ENCODE measurements around the gene LTC4S.

Gene LTC4S

DNA sequence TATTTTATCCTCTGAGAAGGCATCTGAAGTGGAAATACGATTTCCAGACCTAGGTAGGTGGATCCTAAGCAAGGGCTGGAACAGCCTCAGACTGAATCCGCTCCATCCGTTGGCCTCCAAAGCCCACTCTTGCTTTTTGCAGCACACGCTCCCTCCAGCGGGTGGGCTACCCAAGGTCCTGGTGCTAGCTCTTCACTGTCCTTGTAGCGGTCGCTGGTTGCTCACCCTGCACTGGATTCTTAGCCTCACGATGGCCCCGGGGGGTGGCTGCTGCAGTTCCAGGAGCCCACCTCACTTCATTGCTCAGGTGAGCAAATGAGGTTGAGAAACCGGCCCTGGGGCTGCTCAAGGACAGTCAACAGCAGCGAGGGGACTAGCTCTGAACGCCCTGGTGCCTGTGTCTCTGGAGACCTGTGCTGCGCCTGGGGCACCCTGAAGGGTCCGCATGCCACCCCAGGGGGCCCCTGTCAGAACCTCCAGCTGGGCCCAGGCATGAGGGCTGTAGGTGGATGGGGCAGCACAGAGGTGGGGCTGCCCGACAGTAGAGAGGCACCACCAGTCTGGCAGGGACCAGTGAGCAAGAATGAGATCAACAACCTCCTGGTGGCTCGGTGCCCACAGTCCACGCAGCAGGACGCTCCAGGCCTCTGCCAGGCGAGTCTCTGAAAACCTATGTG is 8.6 kb downstream of the LTC4S start:
- Histone ChIP-seq H3K36me3 (ENCODE audit: control insufficient read depth in 2 of 2, insufficient read depth in 2 of 2, low read length in 2 of 2) (peaks cover 7 to 21% of the 10 kb centered on the region in 2 donors), H3K9me3 (ENCODE audit: control insufficient read depth in 2 of 2, low read length in 2 of 2) (no peaks in the 10 kb centered on the region), H3K4me3 (ENCODE audit: low read length in 2 of 2) (no peak overlapping the region), H3K9ac (ENCODE audit: low read length in 2 of 2) (peak overlapping the region in 1 of 2 donors; percentile 29), H3K27ac (ENCODE audit: low read length) (peak overlapping the region; percentile 11), H3K4me1 (ENCODE audit: control insufficient read depth, insufficient read depth, low read length) (peaks cover 41% of the 10 kb centered on the region), H3K27me3 (ENCODE audit: control insufficient read depth in 1 of 2, insufficient read depth in 2 of 2, low read length in 2 of 2) (no peaks in the 10 kb centered on the region)

DNA sequence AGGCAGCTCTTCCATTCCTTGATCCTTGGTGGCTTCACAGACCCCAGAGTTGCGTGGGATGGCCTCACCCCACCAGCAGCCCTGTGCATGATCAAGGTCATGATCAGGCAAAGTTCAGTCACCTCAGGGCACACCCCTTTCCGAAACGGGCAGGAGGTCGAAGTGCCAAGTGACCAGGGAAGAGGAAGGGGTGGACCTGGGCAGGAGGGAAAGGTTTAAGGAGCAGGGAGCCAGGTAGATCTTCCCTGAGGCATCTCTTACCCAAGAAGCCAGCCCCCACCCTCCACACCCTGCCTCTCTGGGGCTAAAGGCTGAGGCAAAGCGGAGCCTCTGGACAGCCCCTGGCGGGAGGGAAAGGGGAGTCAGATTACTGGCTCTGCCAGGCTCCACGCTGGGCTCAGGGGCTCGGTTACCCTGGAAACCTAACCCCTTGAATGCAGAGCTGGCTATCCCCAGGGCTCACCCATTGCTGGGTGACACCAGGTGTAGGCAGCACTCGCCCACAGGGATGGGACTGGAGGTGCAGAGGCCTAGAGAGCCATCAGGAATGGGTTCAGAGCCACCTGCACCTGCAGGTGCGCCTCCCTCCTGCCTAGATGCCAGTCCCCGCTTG is 9.3 kb downstream of the LTC4S start:
- peak overlapping the region; percentile 11 for H3K27ac ChIP-seq (ENCODE audit: low read length)
- peaks cover 47% of the 10 kb centered on the region for H3K4me1 ChIP-seq (ENCODE audit: control insufficient read depth, insufficient read depth, low read length)
- H3K36me3 ChIP-seq (ENCODE audit: control insufficient read depth in 2 of 2, insufficient read depth in 2 of 2, low read length in 2 of 2) = peaks cover 6 to 20% of the 10 kb centered on the region in 2 donors
- no peaks in the 10 kb centered on the region for H3K9me3 ChIP-seq (ENCODE audit: control insufficient read depth in 2 of 2, low read length in 2 of 2)
- H3K27me3 ChIP-seq (ENCODE audit: control insufficient read depth in 1 of 2, insufficient read depth in 2 of 2, low read length in 2 of 2) = no peaks in the 10 kb centered on the region
- peak overlapping the region in 1 of 2 donors; percentile 29 for H3K9ac ChIP-seq (ENCODE audit: low read length in 2 of 2)
- no peak overlapping the region for H3K4me3 ChIP-seq (ENCODE audit: low read length in 2 of 2)

DNA sequence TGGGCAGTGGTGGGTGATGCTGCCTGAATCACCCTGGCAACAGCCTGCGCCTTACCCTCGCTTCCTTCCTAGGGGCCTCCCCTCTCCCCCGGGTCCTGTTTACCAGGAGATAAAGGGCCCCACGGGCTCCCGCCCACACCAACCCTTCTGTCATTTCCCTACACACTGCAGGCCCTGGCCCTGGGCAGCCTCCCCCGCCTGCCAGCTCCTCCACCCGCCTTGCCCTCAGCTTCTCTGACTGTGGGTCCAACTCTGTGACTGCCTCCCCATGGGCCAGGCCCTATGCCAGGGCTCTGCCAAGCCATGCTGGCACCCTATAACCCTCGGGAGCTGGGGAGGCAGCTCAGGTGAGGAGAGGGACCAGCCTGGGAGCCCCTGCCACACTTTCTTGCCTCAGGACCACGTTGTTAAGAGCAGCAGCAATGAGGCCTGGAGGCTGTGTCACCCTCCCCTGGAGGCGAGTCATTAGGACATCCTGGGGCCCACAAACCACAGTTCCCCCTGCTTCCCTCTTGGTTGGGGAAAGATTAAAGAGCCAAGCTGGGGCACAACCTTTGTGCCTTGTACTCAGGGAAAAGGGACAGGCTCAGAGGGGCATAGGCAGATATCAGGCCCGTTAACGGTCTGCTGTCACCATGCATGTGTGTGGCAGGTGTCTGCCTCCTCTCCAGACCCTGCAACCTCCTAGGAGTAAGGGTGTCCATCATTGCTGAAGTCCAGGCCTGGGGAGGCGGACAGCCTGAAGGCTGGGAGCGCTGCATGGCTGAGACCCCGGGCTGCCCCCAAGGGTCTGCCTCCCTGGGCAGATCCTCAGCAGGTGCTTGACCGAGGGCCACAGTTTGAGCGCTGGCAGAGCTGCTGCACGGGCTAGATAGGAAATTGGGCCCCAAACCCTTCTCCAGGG is 10.1 kb downstream of the LTC4S start:
- Histone ChIP-seq H3K4me1 (ENCODE audit: control insufficient read depth, insufficient read depth, low read length) (peaks cover 47% of the 10 kb centered on the region), H3K4me3 (ENCODE audit: low read length in 2 of 2) (peak overlapping the region in 1 of 2 donors; percentile 15), H3K9me3 (ENCODE audit: control insufficient read depth in 2 of 2, low read length in 2 of 2) (no peaks in the 10 kb centered on the region), H3K27me3 (ENCODE audit: control insufficient read depth in 1 of 2, insufficient read depth in 2 of 2, low read length in 2 of 2) (no peaks in the 10 kb centered on the region), H3K36me3 (ENCODE audit: control insufficient read depth in 2 of 2, insufficient read depth in 2 of 2, low read length in 2 of 2) (peaks cover 0 to 11% of the 10 kb centered on the region in 2 donors), H3K9ac (ENCODE audit: low read length in 2 of 2) (peak overlapping the region in 1 of 2 donors; percentile 72), H3K27ac (ENCODE audit: low read length) (no peak overlapping the region)

DNA sequence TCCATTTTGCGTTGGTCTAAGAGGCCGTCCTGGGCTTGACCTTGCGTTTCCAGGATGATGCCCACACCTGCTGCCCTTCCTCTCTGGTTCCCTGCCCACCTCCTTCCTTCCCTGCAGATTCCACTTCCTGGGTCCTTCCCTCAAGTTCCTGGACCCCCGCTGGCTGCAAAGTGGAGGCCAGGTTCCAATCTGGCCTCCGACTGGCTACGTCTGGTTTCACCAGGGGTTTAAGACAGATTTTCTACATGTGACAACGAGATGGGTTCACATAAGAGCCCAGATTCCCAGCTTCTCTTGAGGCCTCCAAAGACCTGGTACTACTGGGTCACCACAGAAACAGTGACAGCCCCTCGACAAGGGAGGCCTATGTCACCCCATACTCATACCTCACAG is 10.8 kb downstream of the LTC4S start:
- Histone ChIP-seq H3K4me1 (ENCODE audit: control insufficient read depth, insufficient read depth, low read length) (peaks cover 47% of the 10 kb centered on the region), H3K27ac (ENCODE audit: low read length) (peak overlapping the region; percentile 53), H3K9ac (ENCODE audit: low read length in 2 of 2) (peak overlapping the region; percentile 39 to 72), H3K36me3 (ENCODE audit: control insufficient read depth in 2 of 2, insufficient read depth in 2 of 2, low read length in 2 of 2) (peaks cover 0 to 5% of the 10 kb centered on the region in 2 donors), H3K4me3 (ENCODE audit: low read length in 2 of 2) (peak overlapping the region in 1 of 2 donors; percentile 15), H3K9me3 (ENCODE audit: control insufficient read depth in 2 of 2, low read length in 2 of 2) (no peaks in the 10 kb centered on the region), H3K27me3 (ENCODE audit: control insufficient read depth in 1 of 2, insufficient read depth in 2 of 2, low read length in 2 of 2) (no peaks in the 10 kb centered on the region)

DNA sequence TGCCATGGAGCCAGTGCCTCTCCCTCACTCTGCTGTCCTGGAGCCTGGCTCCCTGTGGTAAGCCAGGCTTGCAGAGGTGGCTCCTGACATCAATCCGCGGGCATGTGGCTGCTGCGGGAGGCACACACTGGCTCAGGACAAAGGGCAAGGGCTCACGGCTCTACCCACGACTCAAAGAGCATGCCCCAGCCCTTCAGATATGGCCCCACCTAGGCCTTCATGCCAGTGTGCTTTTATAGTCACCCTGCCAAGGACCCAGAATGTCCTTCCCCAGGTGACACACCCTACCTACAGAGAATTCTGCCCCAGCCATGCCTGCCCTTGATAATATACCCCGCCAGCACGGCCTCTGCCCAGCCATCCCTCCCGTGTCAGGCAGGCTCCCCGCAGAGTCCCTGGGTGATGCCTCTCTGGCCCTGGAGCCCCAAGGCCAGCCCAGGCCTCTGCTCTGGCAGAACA is 11.3 kb downstream of the LTC4S start:
- Histone ChIP-seq H3K4me3 (ENCODE audit: low read length in 2 of 2) (peak overlapping the region; percentile 65 to 81), H3K9me3 (ENCODE audit: control insufficient read depth in 2 of 2, low read length in 2 of 2) (no peaks in the 10 kb centered on the region), H3K36me3 (ENCODE audit: control insufficient read depth in 2 of 2, insufficient read depth in 2 of 2, low read length in 2 of 2) (no peaks in the 10 kb centered on the region), H3K27me3 (ENCODE audit: control insufficient read depth in 1 of 2, insufficient read depth in 2 of 2, low read length in 2 of 2) (no peaks in the 10 kb centered on the region), H3K27ac (ENCODE audit: low read length) (peak overlapping the region; percentile 53), H3K9ac (ENCODE audit: low read length in 2 of 2) (peak overlapping the region; percentile 39 to 72), H3K4me1 (ENCODE audit: control insufficient read depth, insufficient read depth, low read length) (peaks cover 47% of the 10 kb centered on the region)

DNA sequence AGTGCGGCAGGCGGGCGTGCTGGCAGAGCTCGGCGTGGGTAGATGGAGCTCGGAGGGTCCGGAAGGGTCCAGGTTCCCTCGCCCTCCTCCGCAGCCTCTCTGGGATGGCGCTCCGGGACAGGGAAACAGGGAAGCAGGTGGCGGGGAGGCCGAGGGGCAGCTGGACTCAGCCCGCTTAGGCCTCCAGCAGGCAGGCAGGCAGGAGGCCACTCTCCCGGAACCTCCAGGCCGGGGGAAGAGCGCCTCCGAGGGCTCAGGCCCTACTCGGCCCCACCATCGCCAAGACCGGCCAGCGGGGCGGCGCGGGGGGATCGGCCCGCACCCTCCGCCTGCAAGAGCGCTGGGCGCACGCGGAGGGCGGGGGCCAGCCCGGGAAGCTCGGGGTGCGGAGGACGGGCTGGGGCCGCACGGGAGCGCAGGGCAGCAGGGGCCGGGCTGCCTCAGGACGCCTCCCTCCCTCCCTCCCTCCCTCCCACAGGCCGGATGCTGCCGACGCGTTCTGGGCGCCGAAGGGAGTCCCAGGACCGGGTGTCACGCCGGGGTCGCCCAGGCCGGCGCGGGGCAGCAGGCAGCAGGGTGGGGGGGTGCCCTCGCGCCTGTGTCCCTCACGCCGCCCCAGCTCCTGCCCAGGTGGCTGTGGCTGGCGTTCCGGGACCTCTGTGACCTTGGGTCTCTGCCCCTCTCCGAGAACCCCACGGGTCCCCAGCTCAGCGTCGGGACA is 11.9 kb downstream of the LTC4S start:
- no peaks in the 10 kb centered on the region for H3K36me3 ChIP-seq (ENCODE audit: control insufficient read depth in 2 of 2, insufficient read depth in 2 of 2, low read length in 2 of 2)
- peak overlapping the region; percentile 53 for H3K27ac ChIP-seq (ENCODE audit: low read length)
- no peaks in the 10 kb centered on the region for H3K9me3 ChIP-seq (ENCODE audit: control insufficient read depth in 2 of 2, low read length in 2 of 2)
- H3K27me3 ChIP-seq (ENCODE audit: control insufficient read depth in 1 of 2, insufficient read depth in 2 of 2, low read length in 2 of 2) = no peaks in the 10 kb centered on the region
- peak overlapping the region; percentile 65 to 81 for H3K4me3 ChIP-seq (ENCODE audit: low read length in 2 of 2)
- H3K4me1 ChIP-seq (ENCODE audit: control insufficient read depth, insufficient read depth, low read length) = peaks cover 47% of the 10 kb centered on the region
- H3K9ac ChIP-seq (ENCODE audit: low read length in 2 of 2) = peak overlapping the region; percentile 39 to 72

DNA sequence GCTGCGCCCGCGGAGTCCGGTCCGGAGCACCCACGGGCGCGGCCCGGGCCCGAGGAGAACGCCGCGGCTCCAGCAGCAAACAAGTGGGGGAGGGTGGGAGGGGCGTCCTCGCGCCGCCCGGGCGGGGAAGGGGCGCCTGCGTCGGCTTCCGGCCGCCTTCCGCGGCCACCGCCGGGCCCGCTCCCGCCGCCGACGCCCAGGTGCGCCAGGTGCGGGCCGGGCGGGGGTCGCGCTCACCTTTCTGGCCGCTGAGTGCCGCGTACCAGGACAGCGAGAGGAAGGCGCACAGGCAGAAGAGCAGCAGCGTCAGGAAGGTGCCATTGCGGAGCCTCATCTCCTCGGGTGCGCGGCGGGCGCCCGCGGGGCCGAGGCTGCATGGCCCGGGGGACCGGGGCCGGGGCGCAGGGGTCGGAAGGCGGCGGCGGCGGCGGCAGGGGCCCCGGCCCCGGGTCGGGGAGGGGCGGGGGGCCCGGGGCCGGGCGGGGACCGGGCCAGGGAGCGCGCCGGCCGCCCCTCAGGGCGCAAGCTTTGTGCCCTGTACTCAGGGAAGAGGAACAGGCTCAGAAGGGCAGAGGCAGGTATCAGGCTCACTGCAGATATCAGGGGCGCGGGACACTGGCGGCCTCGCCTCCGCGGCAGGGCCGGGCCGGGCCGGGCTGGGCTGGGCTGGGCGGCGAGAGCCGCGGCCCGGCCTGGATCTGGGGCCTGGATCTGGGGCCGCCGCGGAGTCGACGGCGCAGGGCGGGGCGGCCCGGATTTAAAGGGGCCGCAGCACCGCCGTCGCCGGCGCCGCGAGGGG is 12.7 kb downstream of the LTC4S start, which contains the start of gene MGAT4B:
Gene MGAT4B, minus strand, starts transcription at position 617 of the 799 bp plus-strand sequence. Its CDS starts 283 bp downstream, at position 334.
- no peaks in the 10 kb centered on the region for H3K36me3 ChIP-seq (ENCODE audit: control insufficient read depth in 2 of 2, insufficient read depth in 2 of 2, low read length in 2 of 2)
- peak within 1 kb of the TSS; percentile 51 to 72 for H3K9ac ChIP-seq (ENCODE audit: low read length in 2 of 2)
- peak within 1 kb of the TSS; percentile 65 to 81 for H3K4me3 ChIP-seq (ENCODE audit: low read length in 2 of 2)
- no peaks in the 10 kb centered on the region for H3K9me3 ChIP-seq (ENCODE audit: control insufficient read depth in 2 of 2, low read length in 2 of 2)
- peak within 1 kb of the TSS; percentile 53 for H3K27ac ChIP-seq (ENCODE audit: low read length)
- peaks cover 47% of the 10 kb centered on the region for H3K4me1 ChIP-seq (ENCODE audit: control insufficient read depth, insufficient read depth, low read length)
- no peaks in the 10 kb centered on the region for H3K27me3 ChIP-seq (ENCODE audit: control insufficient read depth in 1 of 2, insufficient read depth in 2 of 2, low read length in 2 of 2)

DNA sequence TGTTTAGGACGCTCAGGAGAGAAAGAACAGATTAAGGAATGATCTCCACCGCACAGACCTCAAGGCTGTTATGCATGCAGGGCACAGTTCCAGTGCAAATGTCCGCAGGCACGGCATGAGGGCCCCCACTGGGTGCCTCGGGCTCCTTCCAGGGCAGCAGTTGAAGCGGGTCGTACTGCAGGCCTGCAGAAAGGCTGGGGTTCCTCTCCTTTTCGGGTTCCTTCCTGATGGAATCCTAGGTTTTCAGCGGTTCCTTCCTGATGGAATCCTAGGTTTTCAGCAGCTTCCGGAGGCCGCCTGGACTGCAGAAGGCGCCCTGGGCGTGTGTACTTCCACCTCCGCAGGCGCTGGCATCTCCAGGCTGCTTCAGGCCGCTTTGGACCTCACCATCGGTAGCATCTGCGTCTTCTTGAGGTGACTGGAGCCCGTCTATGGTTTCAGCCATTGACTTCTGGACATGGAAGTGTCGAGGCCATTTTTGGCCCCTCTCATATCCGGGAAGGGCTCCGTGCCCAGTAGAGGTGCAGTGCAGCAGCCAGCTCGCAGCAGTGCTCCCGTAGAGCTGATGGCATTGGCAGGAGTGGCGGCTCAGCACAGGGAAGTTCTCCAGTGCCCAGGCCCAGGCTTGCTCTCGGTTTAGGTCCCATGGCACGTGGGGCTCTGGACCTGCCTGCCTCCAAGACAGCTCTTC is 18.5 kb downstream of the LTC4S start:
- no peaks in the 10 kb centered on the region for H3K27me3 ChIP-seq (ENCODE audit: control insufficient read depth in 1 of 2, insufficient read depth in 2 of 2, low read length in 2 of 2)
- H3K9ac ChIP-seq (ENCODE audit: low read length in 2 of 2) = no peak overlapping the region
- no peak overlapping the region for H3K4me3 ChIP-seq (ENCODE audit: low read length in 2 of 2)
- H3K27ac ChIP-seq (ENCODE audit: low read length) = no peak overlapping the region
- no peaks in the 10 kb centered on the region for H3K9me3 ChIP-seq (ENCODE audit: control insufficient read depth in 2 of 2, low read length in 2 of 2)
- peaks cover 3 to 5% of the 10 kb centered on the region in 2 donors for H3K36me3 ChIP-seq (ENCODE audit: control insufficient read depth in 2 of 2, insufficient read depth in 2 of 2, low read length in 2 of 2)
- peaks cover 16% of the 10 kb centered on the region for H3K4me1 ChIP-seq (ENCODE audit: control insufficient read depth, insufficient read depth, low read length)

DNA sequence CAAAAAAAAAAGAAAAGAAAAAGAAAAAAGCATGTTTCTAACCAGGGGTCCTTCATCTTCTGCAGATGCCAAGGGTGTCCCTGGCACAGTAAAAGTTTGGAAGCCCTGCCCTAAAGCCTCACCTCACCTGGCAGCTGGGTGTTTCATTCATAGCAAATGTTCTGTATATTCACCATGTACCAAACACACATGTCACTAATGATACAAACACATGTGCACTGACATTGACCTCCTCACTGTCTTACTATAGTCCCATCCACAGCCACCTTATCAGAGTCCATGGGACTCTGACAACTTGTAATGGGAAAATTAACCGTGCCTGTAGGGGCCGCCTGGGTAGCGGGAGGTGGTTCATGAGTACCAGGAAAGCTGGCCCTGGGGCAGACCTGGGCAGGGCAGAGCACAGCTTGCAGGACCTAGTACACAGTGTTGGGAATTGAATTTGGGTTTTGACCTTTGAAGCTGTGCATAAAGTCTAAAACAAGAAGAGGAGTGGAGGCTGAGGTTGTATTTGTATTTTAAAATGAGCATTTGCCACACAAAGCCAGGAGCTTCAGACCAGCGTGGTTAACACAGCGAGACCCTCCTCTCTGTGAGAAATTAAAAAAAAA is 19.3 kb downstream of the LTC4S start:
- no peak overlapping the region for H3K27ac ChIP-seq (ENCODE audit: low read length)
- no peak overlapping the region for H3K4me3 ChIP-seq (ENCODE audit: low read length in 2 of 2)
- H3K36me3 ChIP-seq (ENCODE audit: control insufficient read depth in 2 of 2, insufficient read depth in 2 of 2, low read length in 2 of 2) = peaks cover 3 to 5% of the 10 kb centered on the region in 2 donors
- peaks cover 17% of the 10 kb centered on the region for H3K4me1 ChIP-seq (ENCODE audit: control insufficient read depth, insufficient read depth, low read length)
- no peaks in the 10 kb centered on the region for H3K9me3 ChIP-seq (ENCODE audit: control insufficient read depth in 2 of 2, low read length in 2 of 2)
- H3K9ac ChIP-seq (ENCODE audit: low read length in 2 of 2) = no peak overlapping the region
- no peaks in the 10 kb centered on the region for H3K27me3 ChIP-seq (ENCODE audit: control insufficient read depth in 1 of 2, insufficient read depth in 2 of 2, low read length in 2 of 2)
